ENCODE results near the gene BTBD9.

Gene BTBD9

GRCh38 chr6:38503960-38504682 lies 135.6 kb downstream of the BTBD9 start:
- DNase-seq = no peak

GRCh38 chr6:38503032-38503773 lies 136.5 kb downstream of the BTBD9 start:
- no peak for DNase-seq

- no peak for DNase-seq
These were observed 137.3 kb downstream of the BTBD9 start for GRCh38 chr6:38502423-38502822.

GRCh38 chr6:38501931-38502330 lies 137.8 kb downstream of the BTBD9 start:
- no peak for DNase-seq

- DNase-seq = no peak
These were observed 140.1 kb downstream of the BTBD9 start for GRCh38 chr6:38499529-38500096.

GRCh38 chr6:38498805-38499445 lies 140.8 kb downstream of the BTBD9 start:
- no peak for DNase-seq

GRCh38 chr6:38498085-38498484 lies 141.6 kb downstream of the BTBD9 start:
- DNase-seq = no peak

- no peak for DNase-seq
These were observed 142.2 kb downstream of the BTBD9 start for GRCh38 chr6:38497546-38497945.

GRCh38 chr6:38495922-38496635 lies 143.7 kb downstream of the BTBD9 start:
- no peak for DNase-seq

GRCh38 chr6:38495518-38495917 lies 144.2 kb downstream of the BTBD9 start:
- DNase-seq = no peak

- DNase-seq = peak; percentile 62 to 82
These were observed 145.7 kb downstream of the BTBD9 start for GRCh38 chr6:38493931-38494547.

- no peak for DNase-seq
These were observed 147.7 kb downstream of the BTBD9 start for GRCh38 chr6:38492031-38492430.

GRCh38 chr6:38489951-38490350 lies 149.8 kb downstream of the BTBD9 start:
- no peak for DNase-seq

- DNase-seq = no peak
These were observed 152.3 kb downstream of the BTBD9 start for GRCh38 chr6:38487423-38487822.

GRCh38 chr6:38485488-38485887 lies 154.2 kb downstream of the BTBD9 start:
- DNase-seq = no peak

GRCh38 chr6:38484656-38485055 lies 155.1 kb downstream of the BTBD9 start:
- DNase-seq = no peak

GRCh38 chr6:38483526-38483925 lies 156.2 kb downstream of the BTBD9 start:
- DNase-seq = no peak

- DNase-seq = no peak
These were observed 157.3 kb downstream of the BTBD9 start for GRCh38 chr6:38482466-38482865.

- no peak for DNase-seq
These were observed 157.9 kb downstream of the BTBD9 start for GRCh38 chr6:38481851-38482250.

GRCh38 chr6:38481211-38481836 lies 158.4 kb downstream of the BTBD9 start:
- DNase-seq = no peak

- no peak for DNase-seq
These were observed 159.7 kb downstream of the BTBD9 start for GRCh38 chr6:38480036-38480435.

- DNase-seq = no peak
These were observed 160.4 kb downstream of the BTBD9 start for GRCh38 chr6:38479331-38479730.
